GM23338 (cell line): Measurements from ENCODE around the gene MCRIP1. TPM values are rescaled to one million over a fixed set of nuclear protein-coding genes. Genes with fewer than 3 reads are reported as not detected.

Experiments used
- ATAC-seq: fragments of 200-7000 bp; cut with Tn5 transposase; 3 replicates; pipeline ENCODE4 v1.9.1; 2020
- DNase-seq: peaks from one replicate; pipeline ENCODE4 v3.0.0-alpha.2; 2015; ENCODE audit warnings: low spot score
- H2AFZ ChIP-seq: fragments of 200-600 bp; sonication (generic); 2 replicates; pipeline ENCODE4 v1.8.0; 2016; ENCODE audit warnings: antibody characterized with exemption, mild to moderate bottlenecking, moderate library complexity
- H3F3A ChIP-seq: fragments of 200-600 bp; sonication (generic); replicated peaks from 2 replicates; pipeline ENCODE4 v1.8.0; 2017; ENCODE audit warnings: antibody characterized with exemption, mixed run types, low read depth
- H3K27ac ChIP-seq: fragments of 200-600 bp; sonication (generic); 2 replicates; pipeline ENCODE4 v1.6.1; 2016; ENCODE audit warnings: low read depth
- H3K27me3 ChIP-seq: fragments of 200-600 bp; sonication (generic); 2 replicates; pipeline ENCODE4 v1.8.0; 2016; ENCODE audit warnings: mild to moderate bottlenecking, mixed run types, moderate library complexity; ENCODE audit not compliant: insufficient read depth
- H3K36me3 ChIP-seq: fragments of 200-600 bp; sonication (generic); 2 replicates; pipeline ENCODE4 v1.8.0; 2016; ENCODE audit warnings: mild to moderate bottlenecking; ENCODE audit not compliant: insufficient read depth
- H3K4me1 ChIP-seq: fragments of 200-600 bp; sonication (generic); 2 replicates; pipeline ENCODE4 v1.8.0; 2016; ENCODE audit warnings: mild to moderate bottlenecking, moderate library complexity; ENCODE audit not compliant: insufficient read depth
- H3K4me2 ChIP-seq: fragments of 200-600 bp; sonication (generic); 2 replicates; pipeline ENCODE4 v1.7.1; 2017; ENCODE audit warnings: mixed run types
- H3K4me3 ChIP-seq: fragments of 200-600 bp; sonication (generic); 2 replicates; pipeline ENCODE4 v1.6.1; 2016; ENCODE audit warnings: mixed run types
- H3K79me2 ChIP-seq: fragments of 200-600 bp; sonication (generic); replicated peaks from 2 replicates; pipeline ENCODE4 v1.8.0; 2017; ENCODE audit warnings: mild to moderate bottlenecking; ENCODE audit not compliant: insufficient read depth
- H3K9me2 ChIP-seq: fragments of 200-600 bp; sonication (generic); 2 replicates; pipeline ENCODE4 v1.8.0; 2017; ENCODE audit not compliant: insufficient read depth
- H4K20me1 ChIP-seq: fragments of 200-600 bp; sonication (generic); replicated peaks from 2 replicates; pipeline ENCODE4 v1.8.0; 2017; ENCODE audit warnings: mild to moderate bottlenecking; ENCODE audit not compliant: insufficient read depth
- H3K27ac Mint-ChIP-seq: 2 replicates; pipeline ENCODE4 v1.8.0; 2020; ENCODE audit warnings: inconsistent platforms, mild to moderate bottlenecking, moderate library complexity, mixed read lengths
- H3K27me3 Mint-ChIP-seq: 3 replicates; pipeline ENCODE4 v1.8.0; 2022; ENCODE audit warnings: low read depth, mild to moderate bottlenecking, moderate library complexity, mixed read lengths, inconsistent platforms; ENCODE audit not compliant: insufficient read depth, poor library complexity
- H3K36me3 Mint-ChIP-seq: 3 replicates; pipeline ENCODE4 v1.8.0; 2021; ENCODE audit warnings: low read depth, mild to moderate bottlenecking, inconsistent platforms, moderate library complexity, mixed read lengths
- H3K4me1 Mint-ChIP-seq: 3 replicates; pipeline ENCODE4 v1.8.0; 2020; ENCODE audit warnings: mild to moderate bottlenecking, inconsistent platforms, mixed read lengths
- H3K4me3 Mint-ChIP-seq: 3 replicates; pipeline ENCODE4 v1.8.0; 2021; ENCODE audit warnings: moderate library complexity, mild to moderate bottlenecking, inconsistent platforms, mixed read lengths
- H3K9me3 Mint-ChIP-seq: 3 replicates; pipeline ENCODE4 v1.8.0; 2020; ENCODE audit warnings: moderate library complexity, mild to moderate bottlenecking, inconsistent platforms, mixed read lengths
- CREB1 ChIP-seq: fragments of 250-450 bp; sonication (Bioruptor Pico); IDR thresholded peaks from 2 replicates; pipeline ENCODE4 v1.5.0; 2020; ENCODE audit warnings: low read depth, mild to moderate bottlenecking, moderate library complexity
- CTCF ChIP-seq, 2 experiments: fragments of 200-600 bp in 1 of 2; sonication (generic) in 1 of 2; conservative IDR thresholded peaks; 2 replicates each; pipeline versions ENCODE4 v1.5.1 to v1.6.1; 2016 to 2017; ENCODE audit warnings: antibody characterized with exemption in 2 of 2, low read depth in 2 of 2, mild to moderate bottlenecking in 2 of 2, moderate library complexity in 1 of 2
- EZH2 ChIP-seq: fragments of 200-600 bp; sonication (generic); IDR thresholded peaks from one replicate; pipeline ENCODE4 v1.8.0; 2017; ENCODE audit warnings: antibody characterized with exemption, mild to moderate bottlenecking, low read depth; ENCODE audit not compliant: unreplicated experiment
- JUNB ChIP-seq: IDR thresholded peaks from one replicate; pipeline ENCODE4 v1.6.1; 2016; ENCODE audit warnings: antibody characterized with exemption; ENCODE audit not compliant: unreplicated experiment
- STAT1 ChIP-seq: IDR thresholded peaks from one replicate; pipeline ENCODE4 v1.6.1; 2016; ENCODE audit warnings: antibody characterized with exemption; ENCODE audit not compliant: unreplicated experiment
- ZNF114 ChIP-seq: fragments of 250-450 bp; sonication (Bioruptor Pico); IDR thresholded peaks from 2 replicates; pipeline ENCODE4 v1.5.0; 2020; ENCODE audit warnings: mild to moderate bottlenecking, moderate library complexity
- ZNF331 ChIP-seq: fragments of 250-450 bp; sonication (Bioruptor Pico); IDR thresholded peaks from 2 replicates; pipeline ENCODE4 v1.5.0; 2020; ENCODE audit warnings: low read depth, mild to moderate bottlenecking, moderate library complexity
- polyA plus RNA-seq: library from polyadenylated mRNA; unstranded; fragments of >200 nt; fragmentation: Nextera tagmentation; extraction: Ambion mirVana; gene quantifications from 2 replicates; pipeline ENCODE4 v1.2.1, GENCODE V29; 2016
- total RNA-seq: library from RNA; depleted of rRNA; stranded (reverse); fragments of >200 nt; shearing (Covaris generic); gene quantifications from 2 replicates; pipeline ENCODE4 v1.2.3, GENCODE V29; 2014

The MCRIP1 gene
- total and polyA plus RNA-seq, 2 experiments from 2014 or later = 85.2 to 101 TPM

- H3K27me3 Mint-ChIP-seq = peaks cover 5% of the 10 kb centered on the region
- TF ChIP-seq ZNF331 (CRISPR knock-in tag) (no peak), ZNF114 (CRISPR knock-in tag) (no peak), STAT1 (no peak), CTCF (conservative IDR thresholded peaks at IDR 0.05; ENCODE audit: low read depth in 2 of 2) (no peak), EZH2 (no peak)
- Histone ChIP-seq H3K27ac (no peak overlapping the region), H3K4me2 (no peak overlapping the region), H3K79me2 (peaks cover 12% of the 10 kb centered on the region; the same call in 1 of the 2 replicates), H3K9me2 (no peaks in the 10 kb centered on the region), H3K4me3 (no peak overlapping the region), H3K27me3 (no peaks in the 10 kb centered on the region), H3K4me1 (no peaks in the 10 kb centered on the region), H2AFZ (no peak overlapping the region), H4K20me1 (peaks cover 16% of the 10 kb centered on the region), H3K36me3 (peaks cover 7% of the 10 kb centered on the region; the same call in 1 of the 2 replicates), H3F3A (peaks cover 11% of the 10 kb centered on the region)
- peaks cover 60% of the 10 kb centered on the region for H3K36me3 Mint-ChIP-seq
- ATAC-seq (no peak), DNase-seq (no peak)
- H3K4me3 Mint-ChIP-seq = no peak overlapping the region
- H3K27ac Mint-ChIP-seq = no peak overlapping the region
- H3K9me3 Mint-ChIP-seq = no peaks in the 10 kb centered on the region; the same call in 2 of the 3 replicates
- H3K4me1 Mint-ChIP-seq = no peaks in the 10 kb centered on the region
These were observed 18.3 kb upstream of the MCRIP1 start for GRCh38 chr17:81851423-81851822.

- Histone ChIP-seq H3K27me3 (no peaks in the 10 kb centered on the region), H3K36me3 (peaks cover 14% of the 10 kb centered on the region; the same call in 1 of the 2 replicates), H3K27ac (no peak overlapping the region), H4K20me1 (peaks cover 14% of the 10 kb centered on the region), H2AFZ (no peak overlapping the region), H3K4me1 (no peaks in the 10 kb centered on the region), H3K4me3 (no peak overlapping the region), H3K4me2 (no peak overlapping the region), H3K9me2 (no peaks in the 10 kb centered on the region), H3F3A (peaks cover 8% of the 10 kb centered on the region; the same call in 1 of the 2 replicates), H3K79me2 (0 out of 2 replicates have a peak, but pooled peaks cover 9% of the 10 kb centered on the region)
- Mint-ChIP-seq H3K4me3 (no peak overlapping the region), H3K36me3 (peaks cover 60% of the 10 kb centered on the region), H3K4me1 (no peaks in the 10 kb centered on the region), H3K27me3 (peaks cover 2% of the 10 kb centered on the region), H3K27ac (no peak overlapping the region), H3K9me3 (no peaks in the 10 kb centered on the region)
- no peak for TF ChIP-seq CREB1 (CRISPR knock-in tag)
- no peak for TF ChIP-seq STAT1
- peak in 1 of 2 experiments; percentile 18; a peak in 1 of 4 replicates for TF ChIP-seq CTCF (conservative IDR thresholded peaks at IDR 0.05; ENCODE audit: low read depth in 2 of 2)
- TF ChIP-seq ZNF331 (CRISPR knock-in tag) = no peak
- TF ChIP-seq JUNB = no peak
- no peak for DNase-seq
- no peak for ATAC-seq
These were observed 16.4 kb upstream of the MCRIP1 start for GRCh38 chr17:81849457-81849856.
